Body of pancreas (tissue), 4 donors: Measurements from ENCODE around the gene NDN. TPM values are rescaled to one million over a fixed set of nuclear protein-coding genes. Genes with fewer than 3 reads are reported as not detected.

Experiments used
- ATAC-seq: fragments of 150-250 bp; one replicate; pipeline ENCODE4 v1.9.1; 2016
- DNase-seq, 4 donors: peaks; one replicate each; pipeline ENCODE4 v3.0.0-alpha.2; 2019
- H3K27ac ChIP-seq, 4 donors: fragments of 200-600 bp; sonication (generic); 1 replicate in 3 of 4; 2 replicates in 1 of 4; pipeline versions ENCODE4 v1.5.1 to v1.6.1; 2016 to 2019; ENCODE audit warnings: mild to moderate bottlenecking in 1 of 4, mixed read lengths in 1 of 4, moderate library complexity in 1 of 4
- H3K27me3 ChIP-seq, 2 donors: fragments of 200-600 bp; sonication (generic); one replicate each; pipeline ENCODE4 v1.6.0; 2016; ENCODE audit warnings: mild to moderate bottlenecking in 1 of 2
- H3K36me3 ChIP-seq, 2 donors: fragments of 200-600 bp; sonication (generic); replicated peaks in 1 of 2; 2 replicates each; pipeline ENCODE4 v1.5.1; 2016; ENCODE audit warnings: low read depth in 2 of 2; ENCODE audit not compliant: insufficient read depth in 1 of 2
- H3K4me1 ChIP-seq: fragments of 200-600 bp; sonication (generic); one replicate; pipeline ENCODE4 v1.6.0; 2016
- H3K4me3 ChIP-seq, 2 donors: fragments of 200-600 bp; sonication (generic); 1 replicate in 1 of 2; 2 replicates in 1 of 2; pipeline ENCODE4 v1.5.1; 2016 to 2019
- H3K9me3 ChIP-seq, 3 donors: fragments of 200-600 bp; sonication (generic); 1 replicate in 2 of 3; 2 replicates in 1 of 3; pipeline ENCODE4 v1.5.1; 2016
- POLR2A ChIP-seq, 3 donors: fragments of 450-650 bp; IDR thresholded peaks; one replicate each; pipeline ENCODE4 v1.6.1; 2016; ENCODE audit warnings: antibody characterized with exemption in 3 of 3, mild to moderate bottlenecking in 2 of 3
- WGBS, 2 donors: methylation state at CpG; one replicate each; pipeline ENCODE4 v1.1.5; 2017; 5-methylcytosine and 5-hydroxymethylcytosine counted together
- intact Hi-C: fragments of 100-400 bp; cut with DNase I; formaldehyde crosslinking; loops from one replicate; pipeline ENCODE4 v1.15.1; 2023
- total RNA-seq, 2 donors: library from RNA; depleted of rRNA; stranded (reverse); fragments of >200 nt; gene quantifications; one replicate each; pipeline ENCODE4 v1.1.0, GENCODE V29; 2016
- TF ChIP-seq, protein P1 (sequence below), 7 experiments: fragments of 450-650 bp in 4 of 7; fragments of 200-600 bp in 3 of 7; sonication (generic) in 3 of 7; IDR thresholded peaks; one replicate each; pipeline ENCODE4 v1.5.1; 2016 to 2019; ENCODE audit warnings: antibody characterized with exemption in 7 of 7

The NDN gene
- total RNA-seq, 2 donors from 2014 or later, result 19.4 to 21.8 TPM

DNA sequence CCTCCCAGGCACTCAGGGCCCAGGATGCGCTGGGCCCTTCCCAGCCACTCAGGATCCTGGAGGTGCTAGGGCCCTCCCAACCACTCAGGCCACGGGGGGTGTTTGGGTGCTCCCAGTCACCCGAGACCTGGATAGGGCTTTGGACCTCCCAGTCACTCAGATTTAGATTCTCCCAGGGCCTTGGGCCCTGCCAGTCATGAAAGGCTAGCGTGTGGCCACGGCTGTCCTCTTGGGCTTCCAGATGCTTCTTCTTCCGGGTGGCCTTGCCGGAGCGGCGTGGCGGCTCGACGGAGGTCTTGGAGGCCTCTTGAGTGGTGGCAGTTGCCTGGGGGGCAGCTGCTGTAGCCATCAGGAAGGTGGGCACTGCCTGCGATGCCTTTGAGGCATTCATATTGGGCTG is 42.3 kb downstream of the NDN start:
- Histone ChIP-seq H3K9me3 (no peaks in the 10 kb centered on the region), H3K36me3 (no peaks in the 10 kb centered on the region), H3K27me3 (no peaks in the 10 kb centered on the region), H3K27ac (no peak overlapping the region), H3K4me1 (no peaks in the 10 kb centered on the region), H3K4me3 (no peak overlapping the region)
- intact Hi-C loops, result loop anchor here (5.0 kb wide), 2 partner anchors 207 to 232 kb away; no protein-coding TSS in a partner anchor
- no peak for TF ChIP-seq POLR2A (IDR thresholded peaks at IDR 0.05)
- TF ChIP-seq, protein P1, sequence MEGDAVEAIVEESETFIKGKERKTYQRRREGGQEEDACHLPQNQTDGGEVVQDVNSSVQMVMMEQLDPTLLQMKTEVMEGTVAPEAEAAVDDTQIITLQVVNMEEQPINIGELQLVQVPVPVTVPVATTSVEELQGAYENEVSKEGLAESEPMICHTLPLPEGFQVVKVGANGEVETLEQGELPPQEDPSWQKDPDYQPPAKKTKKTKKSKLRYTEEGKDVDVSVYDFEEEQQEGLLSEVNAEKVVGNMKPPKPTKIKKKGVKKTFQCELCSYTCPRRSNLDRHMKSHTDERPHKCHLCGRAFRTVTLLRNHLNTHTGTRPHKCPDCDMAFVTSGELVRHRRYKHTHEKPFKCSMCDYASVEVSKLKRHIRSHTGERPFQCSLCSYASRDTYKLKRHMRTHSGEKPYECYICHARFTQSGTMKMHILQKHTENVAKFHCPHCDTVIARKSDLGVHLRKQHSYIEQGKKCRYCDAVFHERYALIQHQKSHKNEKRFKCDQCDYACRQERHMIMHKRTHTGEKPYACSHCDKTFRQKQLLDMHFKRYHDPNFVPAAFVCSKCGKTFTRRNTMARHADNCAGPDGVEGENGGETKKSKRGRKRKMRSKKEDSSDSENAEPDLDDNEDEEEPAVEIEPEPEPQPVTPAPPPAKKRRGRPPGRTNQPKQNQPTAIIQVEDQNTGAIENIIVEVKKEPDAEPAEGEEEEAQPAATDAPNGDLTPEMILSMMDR (IDR thresholded peaks at IDR 0.05), result no peak
- no peak for DNase-seq
- 85% methylated on average over 13 of the region's 13 CpGs; no CpG with 5 or more reads in 1 of the 2 donors for WGBS, 2 donors
- ATAC-seq, result no peak

DNA sequence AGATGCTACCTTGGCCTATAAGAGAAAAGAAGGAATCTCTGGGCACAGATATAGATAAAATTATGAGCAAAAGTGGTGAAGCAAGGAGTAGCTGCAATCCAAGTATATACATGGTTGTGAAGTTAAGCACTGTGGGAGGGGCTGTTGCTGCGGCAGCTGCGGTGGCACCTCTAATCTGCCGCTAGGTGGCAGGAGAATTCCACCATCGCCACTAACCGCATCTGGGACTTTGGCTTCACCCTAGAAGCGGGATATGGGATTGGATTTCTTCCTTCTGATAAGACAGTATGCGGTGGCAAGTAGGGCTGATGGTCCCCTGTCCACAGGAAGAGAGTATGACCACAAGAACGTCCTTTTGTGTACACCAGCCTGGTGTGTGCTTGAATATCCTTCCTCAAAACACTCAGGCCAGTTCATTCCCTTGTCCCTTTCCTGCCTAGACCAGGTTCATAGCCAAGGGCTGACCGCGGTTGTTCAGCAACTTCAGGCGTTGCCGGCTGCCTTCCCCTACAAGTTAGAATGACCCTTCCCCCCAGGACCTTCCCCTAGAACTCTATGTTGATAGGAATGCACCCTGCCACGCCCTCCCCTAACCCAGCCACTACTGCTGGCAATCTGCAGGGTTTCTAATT is 44.6 kb downstream of the NDN start:
- DNase-seq, result peak; percentile 56 to 67 (median 64)
- H3K36me3 ChIP-seq, result no peaks in the 10 kb centered on the region
- H3K9me3 ChIP-seq, result no peaks in the 10 kb centered on the region
- H3K4me1 ChIP-seq, result no peaks in the 10 kb centered on the region
- TF ChIP-seq POLR2A (IDR thresholded peaks at IDR 0.05), result no peak
- TF ChIP-seq, protein P1 (IDR thresholded peaks at IDR 0.05), result peak; percentile 83 to 94 (median 87)
- intact Hi-C loops, result no loop called here
- H3K27me3 ChIP-seq, result no peaks in the 10 kb centered on the region
- 12 to 16% methylated on average over 13 of the region's 13 CpGs for WGBS, 2 donors
- peak; percentile 60 for ATAC-seq
- H3K4me3 ChIP-seq, result no peak overlapping the region
- no peak overlapping the region for H3K27ac ChIP-seq

Other genes starting within 250 kb of the NDN start
- not detected for gene GOLGA6L2, start 240.1 kb downstream of the NDN start, total RNA-seq
- under 1 TPM in 1 of 2 donors, not detected in 1; 0.26 TPM for gene MKRN3, start 121.6 kb downstream of the NDN start, total RNA-seq
- 1 to 10 TPM in 1 of 2 donors, under 1 TPM in 1; 0.26 to 2.0 TPM for gene MAGEL2, start 39.4 kb downstream of the NDN start, total RNA-seq